Body of pancreas (tissue), 4 donors: ENCODE measurements around the gene DNAH10.

Experiments
- POLR2A ChIP-seq, 3 donors: fragments of 450-650 bp; IDR thresholded peaks; one replicate each; pipeline ENCODE4 v1.6.1; 2016; ENCODE audit warnings: antibody characterized with exemption in 3 of 3, mild to moderate bottlenecking in 2 of 3
- TF ChIP-seq, protein P1 (sequence below), 7 experiments: fragments of 450-650 bp in 4 of 7; fragments of 200-600 bp in 3 of 7; sonication (generic) in 3 of 7; IDR thresholded peaks; one replicate each; pipeline ENCODE4 v1.5.1; 2016 to 2019; ENCODE audit warnings: antibody characterized with exemption in 7 of 7

DNA sequence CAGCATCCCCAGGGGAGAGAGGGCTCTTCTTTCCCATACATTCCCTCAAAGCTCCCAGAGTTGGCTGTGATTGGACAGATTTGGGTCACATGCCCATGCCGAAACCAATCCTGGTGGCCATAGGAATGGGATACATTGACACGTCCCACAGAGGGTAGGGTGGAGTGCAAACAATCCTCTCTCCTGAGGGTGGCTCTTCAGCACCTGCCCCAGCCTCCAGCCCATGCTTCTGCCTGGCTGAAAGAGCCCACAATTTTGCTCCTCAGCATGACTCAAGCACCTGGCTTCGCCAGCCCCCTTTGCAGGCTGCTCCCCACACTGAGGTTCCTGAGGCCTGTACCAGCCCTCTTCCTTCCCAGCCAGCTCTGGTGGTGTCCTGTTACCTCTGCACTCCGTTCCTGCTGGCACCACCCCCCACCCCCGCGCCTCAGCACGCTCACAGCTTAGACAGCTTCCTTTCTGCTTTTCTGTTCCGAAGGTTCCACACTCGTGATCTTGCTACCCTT, 138.8 kb downstream of the DNAH10 start:
- TF ChIP-seq, protein P1, sequence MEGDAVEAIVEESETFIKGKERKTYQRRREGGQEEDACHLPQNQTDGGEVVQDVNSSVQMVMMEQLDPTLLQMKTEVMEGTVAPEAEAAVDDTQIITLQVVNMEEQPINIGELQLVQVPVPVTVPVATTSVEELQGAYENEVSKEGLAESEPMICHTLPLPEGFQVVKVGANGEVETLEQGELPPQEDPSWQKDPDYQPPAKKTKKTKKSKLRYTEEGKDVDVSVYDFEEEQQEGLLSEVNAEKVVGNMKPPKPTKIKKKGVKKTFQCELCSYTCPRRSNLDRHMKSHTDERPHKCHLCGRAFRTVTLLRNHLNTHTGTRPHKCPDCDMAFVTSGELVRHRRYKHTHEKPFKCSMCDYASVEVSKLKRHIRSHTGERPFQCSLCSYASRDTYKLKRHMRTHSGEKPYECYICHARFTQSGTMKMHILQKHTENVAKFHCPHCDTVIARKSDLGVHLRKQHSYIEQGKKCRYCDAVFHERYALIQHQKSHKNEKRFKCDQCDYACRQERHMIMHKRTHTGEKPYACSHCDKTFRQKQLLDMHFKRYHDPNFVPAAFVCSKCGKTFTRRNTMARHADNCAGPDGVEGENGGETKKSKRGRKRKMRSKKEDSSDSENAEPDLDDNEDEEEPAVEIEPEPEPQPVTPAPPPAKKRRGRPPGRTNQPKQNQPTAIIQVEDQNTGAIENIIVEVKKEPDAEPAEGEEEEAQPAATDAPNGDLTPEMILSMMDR (IDR thresholded peaks at IDR 0.05), result no peak
- TF ChIP-seq POLR2A (IDR thresholded peaks at IDR 0.05), result no peak
